CD4-positive, alpha-beta T cell (primary cell): Measurements from ENCODE around the gene DHRS3. TPM values are rescaled to one million over a fixed set of nuclear protein-coding genes. Genes with fewer than 3 reads are reported as not detected.

Experiments
- ATAC-seq: fragments of 200-7000 bp; cut with Tn5 transposase; one replicate; pipeline ENCODE4 v1.10.0; 2022; ENCODE audit warnings: mild to moderate bottlenecking; ENCODE audit not compliant: poor library complexity
- CTCF ChIA-PET: fragments of 350-600 bp; sonication (Branson Sonifier 250); formaldehyde crosslinking; loops from one replicate; lab custom pipeline; 2021; ENCODE audit warnings: antibody characterized with exemption, inconsistent platforms; lab: Charles Lee
- POLR2A ChIA-PET: fragments of 350-600 bp; sonication (Branson Sonifier 250); formaldehyde crosslinking; loops from one replicate; lab custom pipeline; 2021; ENCODE audit warnings: antibody characterized with exemption, inconsistent platforms; lab: Charles Lee
- DNase-seq, 14 experiments: peaks; one replicate each; pipeline ENCODE4 v3.0.0-alpha.2; 2013 to 2020; ENCODE audit warnings: mixed read lengths in 2 of 14
- H3K27ac ChIP-seq, 2 donors: one replicate each; pipeline versions ENCODE4 v1.5.1 to v1.7.0; 2013; ENCODE audit warnings: low read length in 2 of 2, low read depth in 1 of 2, mild to moderate bottlenecking in 1 of 2
- H3K27me3 ChIP-seq, 2 experiments: 1 replicate in 1 of 2; 2 replicates in 1 of 2; pipeline versions ENCODE4 v1.6.1 to v1.7.0; 2013; ENCODE audit warnings: low read length in 2 of 2, control low read depth in 1 of 2, mild to moderate bottlenecking in 1 of 2, moderate library complexity in 1 of 2; ENCODE audit not compliant: insufficient read depth in 2 of 2, control insufficient read depth in 1 of 2
- H3K36me3 ChIP-seq: one replicate; pipeline ENCODE4 v1.6.1; 2013; ENCODE audit warnings: low read length, control low read depth; ENCODE audit not compliant: insufficient read depth
- H3K4me1 ChIP-seq: one replicate; pipeline ENCODE4 v1.6.1; 2013; ENCODE audit warnings: low read length, control low read depth; ENCODE audit not compliant: insufficient read depth
- H3K4me3 ChIP-seq: one replicate; pipeline ENCODE4 v1.5.1; 2013; ENCODE audit warnings: mild to moderate bottlenecking, low read length, moderate library complexity
- H3K9me3 ChIP-seq, 2 experiments: 1 replicate in 1 of 2; 2 replicates in 1 of 2; pipeline versions ENCODE4 v1.6.1 to v1.7.0; 2013; ENCODE audit warnings: low read length in 2 of 2, mild to moderate bottlenecking in 2 of 2, control low read depth in 1 of 2, moderate library complexity in 1 of 2; ENCODE audit not compliant: control insufficient read depth in 1 of 2, insufficient read depth in 1 of 2
- H3K27ac Mint-ChIP-seq: one replicate; pipeline ENCODE4 v1.8.0; 2020; ENCODE audit warnings: mixed read lengths
- H3K27me3 Mint-ChIP-seq: one replicate; pipeline ENCODE4 v1.8.0; 2021; ENCODE audit warnings: mixed read lengths
- H3K36me3 Mint-ChIP-seq: one replicate; pipeline ENCODE4 v1.8.0; 2021; ENCODE audit warnings: low read depth, mixed read lengths
- H3K4me1 Mint-ChIP-seq: one replicate; pipeline ENCODE4 v1.8.0; 2021; ENCODE audit warnings: low read depth, mixed read lengths
- H3K4me3 Mint-ChIP-seq: one replicate; pipeline ENCODE4 v1.8.0; 2020; ENCODE audit warnings: mild to moderate bottlenecking, mixed read lengths
- H3K9me3 Mint-ChIP-seq: one replicate; pipeline ENCODE4 v1.8.0; 2020; ENCODE audit warnings: mixed read lengths
- intact Hi-C, 2 experiments: fragments of 100-400 bp; cut with DNase I in 1 of 2; cut with micrococcal nuclease in 1 of 2; formaldehyde crosslinking; loops; one replicate each; pipeline versions ENCODE4 v1.15.1 to v1.9.0; 2023 to 2025; cut with DNase I, micrococcal nuclease
- total RNA-seq, 174 experiments: library from RNA in 2 of 174; stranded (reverse) in 2 of 174; gene quantifications; one replicate each; pipeline ENCODE4 v1.2.3 and lab custom pipeline; 2021 to 2026
- TF ChIP-seq, protein P1 (sequence below): fragments of 200-600 bp; IDR thresholded peaks from one replicate; pipeline ENCODE4 v1.8.0; 2022; ENCODE audit warnings: antibody characterized with exemption, mild to moderate bottlenecking

DHRS3 gene
- total RNA-seq, 2 experiments from 2014 or later, result 102 to 108 TPM

DNA sequence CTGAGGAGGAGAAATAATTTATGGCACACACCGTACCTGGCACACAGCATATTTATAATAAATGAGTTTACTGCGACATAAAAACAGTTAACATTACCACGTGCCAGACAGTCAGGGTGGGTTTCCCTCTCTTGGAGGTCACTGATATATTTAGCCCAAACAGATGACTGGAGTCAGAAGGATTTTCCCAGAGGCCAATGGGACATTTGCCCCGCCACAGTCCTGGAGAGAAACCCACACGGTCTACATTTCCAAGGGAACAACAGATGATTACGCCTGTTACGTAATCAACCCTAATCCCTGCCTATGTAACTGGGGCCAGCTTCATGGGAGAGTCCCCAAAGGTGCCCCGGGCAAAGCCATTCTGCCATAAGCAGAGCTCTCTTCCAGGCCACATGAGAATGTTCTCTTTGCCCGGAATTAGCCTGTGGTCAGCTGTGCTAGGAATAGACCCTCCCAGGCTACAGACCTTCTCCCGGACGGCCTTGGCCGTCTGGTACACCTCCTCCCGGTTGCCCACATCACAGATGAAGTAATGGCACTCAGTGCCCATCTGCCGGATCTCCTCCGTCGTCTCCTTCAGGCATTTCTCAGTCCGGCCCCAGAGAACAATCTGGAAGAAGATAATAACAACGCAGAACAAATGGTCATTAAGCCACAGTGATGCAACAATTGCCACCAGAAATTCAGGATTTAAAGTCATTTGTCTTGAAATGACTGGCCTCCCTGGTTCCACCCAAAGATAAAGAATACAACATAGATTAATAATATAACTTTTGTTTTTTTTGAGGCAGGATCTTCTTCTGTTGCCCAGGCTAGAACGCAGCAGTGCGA lies 37.7 kb downstream of the DHRS3 start:
- H3K27me3 Mint-ChIP-seq, result no peaks in the 10 kb centered on the region
- POLR2A ChIA-PET, result no interaction called here
- peaks cover 46% of the 10 kb centered on the region for H3K36me3 Mint-ChIP-seq
- H3K4me3 Mint-ChIP-seq, result no peak overlapping the region
- Histone ChIP-seq H3K9me3 (no peaks in the 10 kb centered on the region), H3K36me3 (peaks cover 34% of the 10 kb centered on the region), H3K4me1 (no peaks in the 10 kb centered on the region), H3K27me3 (no peaks in the 10 kb centered on the region), H3K4me3 (no peak overlapping the region), H3K27ac (no peak overlapping the region)
- DNase-seq (no peak), ATAC-seq (no peak)
- CTCF ChIA-PET, result no interaction called here
- intact Hi-C loops, result no loop called here
- no peaks in the 10 kb centered on the region for H3K4me1 Mint-ChIP-seq
- TF ChIP-seq, protein P1, sequence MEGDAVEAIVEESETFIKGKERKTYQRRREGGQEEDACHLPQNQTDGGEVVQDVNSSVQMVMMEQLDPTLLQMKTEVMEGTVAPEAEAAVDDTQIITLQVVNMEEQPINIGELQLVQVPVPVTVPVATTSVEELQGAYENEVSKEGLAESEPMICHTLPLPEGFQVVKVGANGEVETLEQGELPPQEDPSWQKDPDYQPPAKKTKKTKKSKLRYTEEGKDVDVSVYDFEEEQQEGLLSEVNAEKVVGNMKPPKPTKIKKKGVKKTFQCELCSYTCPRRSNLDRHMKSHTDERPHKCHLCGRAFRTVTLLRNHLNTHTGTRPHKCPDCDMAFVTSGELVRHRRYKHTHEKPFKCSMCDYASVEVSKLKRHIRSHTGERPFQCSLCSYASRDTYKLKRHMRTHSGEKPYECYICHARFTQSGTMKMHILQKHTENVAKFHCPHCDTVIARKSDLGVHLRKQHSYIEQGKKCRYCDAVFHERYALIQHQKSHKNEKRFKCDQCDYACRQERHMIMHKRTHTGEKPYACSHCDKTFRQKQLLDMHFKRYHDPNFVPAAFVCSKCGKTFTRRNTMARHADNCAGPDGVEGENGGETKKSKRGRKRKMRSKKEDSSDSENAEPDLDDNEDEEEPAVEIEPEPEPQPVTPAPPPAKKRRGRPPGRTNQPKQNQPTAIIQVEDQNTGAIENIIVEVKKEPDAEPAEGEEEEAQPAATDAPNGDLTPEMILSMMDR, result no peak
- no peaks in the 10 kb centered on the region for H3K9me3 Mint-ChIP-seq
- no peak overlapping the region for H3K27ac Mint-ChIP-seq

DNA sequence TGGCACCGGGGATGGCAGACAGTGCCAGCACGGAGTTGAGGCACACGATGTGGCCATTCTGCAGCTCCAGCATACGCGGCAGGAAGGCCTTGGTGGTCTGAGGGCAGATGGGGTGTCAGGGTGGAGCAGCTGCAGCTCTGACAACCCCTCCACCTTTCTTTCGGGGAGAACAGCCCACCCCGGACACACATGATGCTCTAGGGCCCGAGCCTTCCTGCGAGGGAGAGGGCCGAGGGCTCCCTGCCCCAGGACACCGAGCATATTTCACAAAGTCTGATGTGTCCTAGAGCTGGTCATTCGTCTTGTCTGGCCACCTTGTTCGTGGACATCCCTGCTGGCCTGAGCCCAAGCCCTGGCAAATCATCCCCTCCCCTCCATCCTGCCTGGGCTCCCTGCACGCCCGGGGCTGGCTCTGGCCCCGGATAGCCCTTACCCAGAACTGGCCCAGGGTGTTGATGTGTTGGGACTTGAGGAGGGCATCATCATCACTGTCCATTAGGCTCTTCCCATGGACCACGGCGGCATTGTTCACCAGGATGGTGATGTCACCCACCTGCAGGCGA lies 39.1 kb downstream of the DHRS3 start:
- no peak for DNase-seq
- Mint-ChIP-seq H3K27ac (no peak overlapping the region), H3K9me3 (no peaks in the 10 kb centered on the region), H3K36me3 (peaks cover 58% of the 10 kb centered on the region), H3K27me3 (no peaks in the 10 kb centered on the region), H3K4me3 (no peak overlapping the region), H3K4me1 (no peaks in the 10 kb centered on the region)
- no peaks in the 10 kb centered on the region for H3K27me3 ChIP-seq
- TF ChIP-seq, protein P1, result no peak
- no peak overlapping the region for H3K4me3 ChIP-seq
- ATAC-seq, result no peak
- H3K27ac ChIP-seq, result no peak overlapping the region
- intact Hi-C loops, result no loop called here
- CTCF ChIA-PET, result no interaction called here
- H3K4me1 ChIP-seq, result no peaks in the 10 kb centered on the region
- H3K36me3 ChIP-seq, result peaks cover 42% of the 10 kb centered on the region
- POLR2A ChIA-PET, result no interaction called here
- H3K9me3 ChIP-seq, result no peaks in the 10 kb centered on the region

DNA sequence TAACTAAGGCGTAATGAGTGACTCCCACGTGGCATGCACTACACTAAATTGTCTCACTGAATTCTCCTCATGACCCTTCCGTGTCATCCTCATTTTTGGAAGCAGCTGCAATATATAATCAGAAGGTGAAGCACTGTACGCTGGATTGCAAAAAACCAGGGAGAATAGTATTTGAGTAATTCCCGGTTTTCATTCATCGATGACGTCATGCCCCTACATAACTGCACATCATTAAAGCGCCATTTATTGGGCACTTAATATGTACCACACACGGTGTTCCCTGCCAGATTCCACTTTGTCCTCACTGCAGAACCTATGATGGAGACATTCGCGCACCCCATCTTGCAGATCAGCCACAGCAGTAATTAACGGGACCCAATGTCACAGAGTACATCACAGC lies 41.0 kb downstream of the DHRS3 start:
- ATAC-seq, result no peak
- Histone ChIP-seq H3K4me1 (no peaks in the 10 kb centered on the region), H3K9me3 (no peaks in the 10 kb centered on the region), H3K36me3 (peaks cover 55% of the 10 kb centered on the region), H3K27me3 (no peaks in the 10 kb centered on the region), H3K27ac (no peak overlapping the region), H3K4me3 (no peak overlapping the region)
- Mint-ChIP-seq H3K27me3 (no peaks in the 10 kb centered on the region), H3K36me3 (peaks cover 72% of the 10 kb centered on the region), H3K4me1 (no peaks in the 10 kb centered on the region), H3K4me3 (no peak overlapping the region), H3K9me3 (no peaks in the 10 kb centered on the region), H3K27ac (no peak overlapping the region)
- POLR2A ChIA-PET, result no interaction called here
- intact Hi-C loops, result no loop called here
- no peak for DNase-seq
- CTCF ChIA-PET, result no interaction called here
- TF ChIP-seq, protein P1, result no peak
